Measurements from ENCODE around the gene TBC1D22B. TPM values are rescaled to one million over a fixed set of nuclear protein-coding genes. Genes with fewer than 3 reads are reported as not detected.

TBC1D22B gene
- total RNA-seq, 1 donor from 2014 or later, result 15.2 TPM

DNA sequence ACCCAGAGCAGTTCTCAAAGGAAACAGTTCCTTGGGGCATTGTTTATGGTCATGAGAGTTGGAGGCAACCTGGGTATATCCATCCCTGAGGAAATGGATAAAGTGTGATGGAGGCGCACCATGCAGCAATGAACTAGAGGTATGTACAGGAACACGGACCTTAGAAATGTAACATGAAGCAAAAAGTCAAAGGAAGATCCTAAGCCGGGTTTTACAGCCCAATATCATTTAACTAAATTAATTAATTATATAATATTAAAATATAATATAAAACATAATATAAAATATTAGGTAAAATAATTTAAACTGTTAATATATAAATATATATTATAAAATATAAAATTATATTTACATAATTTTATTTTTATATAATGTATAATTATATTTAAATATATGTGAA, 52.1 kb downstream of the TBC1D22B start:
- Mint-ChIP-seq H3K36me3 (peaks cover 16% of the 10 kb centered on the region), H3K9me3 (no peaks in the 10 kb centered on the region), H3K27me3 (ENCODE audit: low read depth) (no peaks in the 10 kb centered on the region), H3K4me3 (no peak overlapping the region), H3K4me1 (peaks cover 11% of the 10 kb centered on the region), H3K27ac (no peak overlapping the region)
- no peak for DNase-seq (ENCODE audit: low spot score in 2 of 2, unreplicated experiment in 2 of 2)
- TF ChIP-seq, protein P1, sequence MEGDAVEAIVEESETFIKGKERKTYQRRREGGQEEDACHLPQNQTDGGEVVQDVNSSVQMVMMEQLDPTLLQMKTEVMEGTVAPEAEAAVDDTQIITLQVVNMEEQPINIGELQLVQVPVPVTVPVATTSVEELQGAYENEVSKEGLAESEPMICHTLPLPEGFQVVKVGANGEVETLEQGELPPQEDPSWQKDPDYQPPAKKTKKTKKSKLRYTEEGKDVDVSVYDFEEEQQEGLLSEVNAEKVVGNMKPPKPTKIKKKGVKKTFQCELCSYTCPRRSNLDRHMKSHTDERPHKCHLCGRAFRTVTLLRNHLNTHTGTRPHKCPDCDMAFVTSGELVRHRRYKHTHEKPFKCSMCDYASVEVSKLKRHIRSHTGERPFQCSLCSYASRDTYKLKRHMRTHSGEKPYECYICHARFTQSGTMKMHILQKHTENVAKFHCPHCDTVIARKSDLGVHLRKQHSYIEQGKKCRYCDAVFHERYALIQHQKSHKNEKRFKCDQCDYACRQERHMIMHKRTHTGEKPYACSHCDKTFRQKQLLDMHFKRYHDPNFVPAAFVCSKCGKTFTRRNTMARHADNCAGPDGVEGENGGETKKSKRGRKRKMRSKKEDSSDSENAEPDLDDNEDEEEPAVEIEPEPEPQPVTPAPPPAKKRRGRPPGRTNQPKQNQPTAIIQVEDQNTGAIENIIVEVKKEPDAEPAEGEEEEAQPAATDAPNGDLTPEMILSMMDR (IDR thresholded peaks at IDR 0.05; ENCODE audit: unreplicated experiment), result no peak

- no peaks in the 10 kb centered on the region for H3K27me3 Mint-ChIP-seq (ENCODE audit: low read depth)
- no peak overlapping the region for H3K27ac Mint-ChIP-seq
- no peak for DNase-seq (ENCODE audit: low spot score in 2 of 2, unreplicated experiment in 2 of 2)
- H3K4me3 Mint-ChIP-seq, result no peak overlapping the region
- TF ChIP-seq, protein P1 (IDR thresholded peaks at IDR 0.05; ENCODE audit: unreplicated experiment), result no peak
- peaks cover 17% of the 10 kb centered on the region for H3K36me3 Mint-ChIP-seq
- peaks cover 11% of the 10 kb centered on the region for H3K4me1 Mint-ChIP-seq
- no peaks in the 10 kb centered on the region for H3K9me3 Mint-ChIP-seq
These were observed 53.4 kb downstream of the TBC1D22B start for GRCh38 chr6:37310966-37311365.

DNA sequence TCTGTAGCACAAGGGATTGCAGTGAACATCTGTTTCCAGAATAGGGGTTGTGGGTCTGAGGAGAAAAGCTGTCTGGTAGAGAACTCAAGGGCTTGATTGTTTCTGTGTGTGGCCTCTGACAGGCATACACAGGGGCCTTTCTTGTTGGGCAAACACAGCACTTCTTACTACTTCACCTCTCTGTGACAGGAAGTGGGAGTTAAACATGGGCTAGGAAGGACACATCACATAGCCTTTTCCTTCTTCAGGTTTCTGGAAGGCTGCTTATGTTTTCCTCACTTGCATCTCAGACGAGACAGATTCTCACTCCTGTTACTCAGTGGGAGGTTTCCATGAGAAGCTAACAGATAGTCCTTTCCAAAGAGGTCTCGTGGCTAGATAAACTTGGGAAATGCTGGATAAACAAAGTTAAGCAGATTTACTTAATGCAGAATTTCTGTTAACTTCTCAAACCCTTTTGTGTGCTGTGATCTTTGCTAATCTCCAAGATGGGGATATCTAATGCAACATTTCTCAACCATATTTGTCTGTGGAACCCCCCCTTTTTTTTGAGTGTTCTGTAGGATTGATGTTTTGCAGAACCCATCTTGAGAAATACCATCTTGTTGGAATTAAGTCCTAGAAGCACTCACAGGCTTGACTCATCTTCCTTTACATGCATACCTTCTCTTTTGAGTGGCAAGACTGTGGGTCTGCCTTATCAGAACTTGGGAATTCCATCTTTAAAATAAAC, 54.3 kb downstream of the TBC1D22B start:
- no peak overlapping the region for H3K4me3 Mint-ChIP-seq
- peaks cover 20% of the 10 kb centered on the region for H3K36me3 Mint-ChIP-seq
- TF ChIP-seq, protein P1 (IDR thresholded peaks at IDR 0.05; ENCODE audit: unreplicated experiment), result no peak
- no peak for DNase-seq (ENCODE audit: low spot score in 2 of 2, unreplicated experiment in 2 of 2)
- peaks cover 11% of the 10 kb centered on the region for H3K4me1 Mint-ChIP-seq
- H3K27ac Mint-ChIP-seq, result no peak overlapping the region
- H3K9me3 Mint-ChIP-seq, result no peaks in the 10 kb centered on the region
- no peaks in the 10 kb centered on the region for H3K27me3 Mint-ChIP-seq (ENCODE audit: low read depth)

DNA sequence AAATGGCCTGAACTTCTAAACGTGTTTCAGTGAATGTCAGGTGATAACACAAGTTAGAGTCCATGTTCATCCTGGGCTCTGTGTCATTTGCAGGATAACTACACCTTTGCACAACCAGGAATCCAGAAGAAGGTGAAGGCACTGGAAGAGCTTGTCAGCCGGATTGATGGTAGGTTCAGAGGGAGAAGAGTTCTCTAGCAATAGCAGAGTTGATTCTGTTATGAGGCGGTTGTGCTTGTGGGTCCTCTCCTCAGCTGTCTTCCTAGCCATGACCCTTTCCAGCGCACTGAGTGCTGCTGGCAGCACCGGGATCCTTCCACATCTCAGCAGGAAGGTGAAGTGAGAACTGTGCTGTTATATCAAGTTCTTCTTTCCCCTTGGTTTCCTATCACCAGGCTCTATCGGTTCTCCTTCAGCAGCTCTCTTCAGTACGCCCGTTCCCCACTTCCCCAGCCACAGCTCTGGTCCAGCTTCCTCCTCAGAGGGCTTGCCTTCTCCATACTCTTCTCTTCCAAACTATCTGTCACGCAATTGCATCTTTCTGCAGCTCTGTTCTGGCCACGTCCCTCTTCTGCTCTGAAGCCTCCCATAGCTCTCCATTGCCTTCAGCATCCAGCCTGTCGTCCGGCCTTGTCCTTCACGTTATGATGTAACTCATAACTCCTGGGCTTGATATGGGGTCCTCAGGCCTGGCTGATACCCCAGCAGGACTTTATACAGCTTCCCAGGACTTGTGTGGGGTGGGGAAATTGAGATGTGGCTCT, 56.3 kb downstream of the TBC1D22B start:
- Mint-ChIP-seq H3K36me3 (peaks cover 20% of the 10 kb centered on the region), H3K4me3 (no peak overlapping the region), H3K4me1 (no peaks in the 10 kb centered on the region)

DNA sequence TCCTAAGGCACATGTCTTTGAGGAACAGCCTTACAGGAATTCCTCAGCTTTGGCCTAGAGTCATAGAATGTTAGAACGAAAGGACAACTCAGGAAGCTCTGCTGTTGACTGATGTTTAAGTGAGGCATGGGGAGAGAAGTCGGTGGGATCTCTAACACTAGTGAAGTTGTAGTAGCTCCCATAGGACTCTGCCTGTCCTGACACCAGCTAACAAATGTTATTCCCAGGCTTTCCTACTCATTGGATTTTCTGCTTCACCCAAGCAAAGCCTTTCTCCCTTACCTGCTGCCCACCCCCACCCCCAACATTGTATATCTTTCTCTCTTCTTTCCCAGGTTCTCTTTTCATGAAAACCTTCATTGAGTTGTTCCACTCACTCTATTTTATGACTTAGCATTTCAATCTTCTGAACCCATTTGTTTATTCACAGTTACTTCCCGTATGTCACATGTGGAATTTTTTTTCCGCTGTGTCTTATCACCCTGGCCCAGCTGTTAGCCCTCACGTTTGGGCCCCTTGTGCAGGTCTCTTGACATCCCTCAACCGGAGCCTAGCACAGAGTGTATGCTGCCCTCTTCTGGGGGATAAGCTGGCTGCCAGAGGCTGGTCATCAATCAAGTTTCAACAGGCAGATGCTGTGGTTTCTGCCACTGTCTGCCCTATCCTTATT, 57.0 kb downstream of the TBC1D22B start:
- Mint-ChIP-seq H3K27me3 (ENCODE audit: low read depth) (no peaks in the 10 kb centered on the region), H3K4me3 (no peak overlapping the region), H3K4me1 (no peaks in the 10 kb centered on the region), H3K36me3 (peaks cover 20% of the 10 kb centered on the region), H3K9me3 (no peaks in the 10 kb centered on the region), H3K27ac (peak overlapping the region; percentile 9)
- DNase-seq (ENCODE audit: low spot score in 2 of 2, unreplicated experiment in 2 of 2), result no peak
- TF ChIP-seq, protein P1 (IDR thresholded peaks at IDR 0.05; ENCODE audit: unreplicated experiment), result no peak

More for the DNA sequence above, 56.3 kb downstream of the TBC1D22B start:
- TF ChIP-seq, protein P1 (IDR thresholded peaks at IDR 0.05; ENCODE audit: unreplicated experiment), result no peak
- no peak for DNase-seq (ENCODE audit: low spot score in 2 of 2, unreplicated experiment in 2 of 2)
- Mint-ChIP-seq H3K27ac (no peak overlapping the region), H3K9me3 (no peaks in the 10 kb centered on the region), H3K27me3 (ENCODE audit: low read depth) (no peaks in the 10 kb centered on the region)
